Osteoblast (primary cell): Measurements from ENCODE around the gene TSPAN7. TPM values are rescaled to one million over a fixed set of nuclear protein-coding genes. Genes with fewer than 3 reads are reported as not detected.

Experiments
- DNase-seq: peaks from one replicate; pipeline ENCODE4 v3.0.0; 2011; ENCODE audit warnings: low spot score, mixed read lengths; ENCODE audit not compliant: insufficient read length; ENCODE audit errors: missing footprints
- H2AFZ ChIP-seq: 2 replicates; pipeline ENCODE4 v1.6.0; 2011; ENCODE audit warnings: mild to moderate bottlenecking, low read length
- H3K27ac ChIP-seq: 2 replicates; pipeline ENCODE4 v1.5.1; 2011; ENCODE audit warnings: mild to moderate bottlenecking, low read depth, low read length, moderate library complexity
- H3K27me3 ChIP-seq: 2 replicates; pipeline ENCODE4 v1.6.0; 2012; ENCODE audit warnings: mild to moderate bottlenecking, control low read depth, inconsistent platforms, low read length, moderate library complexity; ENCODE audit not compliant: insufficient read depth
- H3K36me3 ChIP-seq: 2 replicates; pipeline ENCODE4 v1.5.1; 2011; ENCODE audit warnings: mild to moderate bottlenecking, low read length, control low read depth, moderate library complexity; ENCODE audit not compliant: insufficient read depth
- H3K4me1 ChIP-seq: 2 replicates; pipeline ENCODE4 v1.5.1; 2011; ENCODE audit warnings: mild to moderate bottlenecking, low read length, control low read depth, moderate library complexity; ENCODE audit not compliant: insufficient read depth
- H3K4me2 ChIP-seq: 2 replicates; pipeline ENCODE4 v1.6.0; 2011; ENCODE audit warnings: mild to moderate bottlenecking, low read length; ENCODE audit not compliant: insufficient read depth
- H3K4me3 ChIP-seq: fragments of 200-600 bp; sonication (generic); 3 replicates; pipeline ENCODE4 v1.5.1; 2012; ENCODE audit warnings: mild to moderate bottlenecking, low read length, inconsistent platforms; ENCODE audit not compliant: insufficient read depth
- H3K79me2 ChIP-seq: 2 replicates; pipeline ENCODE4 v1.6.0; 2012; ENCODE audit warnings: mild to moderate bottlenecking, low read length, control low read depth, inconsistent platforms; ENCODE audit not compliant: insufficient read depth
- H3K9me3 ChIP-seq: 2 replicates; pipeline ENCODE4 v1.5.1; 2011; ENCODE audit warnings: low read depth, low read length, control low read depth
- H4K20me1 ChIP-seq: 2 replicates; pipeline ENCODE4 v1.6.0; 2012; ENCODE audit warnings: mild to moderate bottlenecking, low read length, control low read depth; ENCODE audit not compliant: insufficient read depth
- CTCF ChIP-seq: IDR thresholded peaks from 2 replicates; pipeline ENCODE4 v1.5.1; 2011; ENCODE audit warnings: mild to moderate bottlenecking, low read depth, low read length, moderate library complexity; ENCODE audit errors: extremely low read depth
- total RNA-seq: library from RNA; depleted of rRNA; stranded (reverse); fragments of >200 nt; gene quantifications from 2 replicates; pipeline ENCODE4 v1.2.3, GENCODE V29; 2012

Gene TSPAN7
- total RNA-seq, 1 donor: 0.36 TPM

GRCh38 chrX:38560776-38561125 lies 591 bp upstream of the TSPAN7 start:
- H4K20me1 ChIP-seq: no peaks in the 10 kb centered on the region
- DNase-seq: peak; percentile 21
- H3K4me1 ChIP-seq: peaks cover 3% of the 10 kb centered on the region
- peak overlapping the region; percentile 76 for H3K4me2 ChIP-seq
- H2AFZ ChIP-seq: peak overlapping the region; percentile 65
- no peak overlapping the region for H3K27ac ChIP-seq
- H3K4me3 ChIP-seq: peak overlapping the region; percentile 63
- H3K9me3 ChIP-seq: no peaks in the 10 kb centered on the region
- no peaks in the 10 kb centered on the region for H3K36me3 ChIP-seq
- H3K27me3 ChIP-seq: peaks cover 22% of the 10 kb centered on the region
- no peaks in the 10 kb centered on the region for H3K79me2 ChIP-seq
- no peak for TF ChIP-seq CTCF

- DNase-seq: peak; percentile 73
These were observed 793 bp downstream of the TSPAN7 start for GRCh38 chrX:38561951-38562719.

GRCh38 chrX:38563030-38563429 lies 1.7 kb downstream of the TSPAN7 start:
- H3K4me1 ChIP-seq: peaks cover 3% of the 10 kb centered on the region
- no peaks in the 10 kb centered on the region for H3K9me3 ChIP-seq
- DNase-seq: peak; percentile 22
- no peak overlapping the region for H3K4me2 ChIP-seq
- H4K20me1 ChIP-seq: no peaks in the 10 kb centered on the region
- H3K4me3 ChIP-seq: no peak overlapping the region
- no peaks in the 10 kb centered on the region for H3K36me3 ChIP-seq
- no peak overlapping the region for H3K27ac ChIP-seq
- no peak for TF ChIP-seq CTCF
- H3K27me3 ChIP-seq: peaks cover 22% of the 10 kb centered on the region
- H3K79me2 ChIP-seq: no peaks in the 10 kb centered on the region
- H2AFZ ChIP-seq: peak overlapping the region; percentile 6

More at GRCh38 chrX:38561951-38562719, 793 bp downstream of the TSPAN7 start:
- no peak overlapping the region for H2AFZ ChIP-seq
- no peaks in the 10 kb centered on the region for H3K9me3 ChIP-seq
- no peaks in the 10 kb centered on the region for H4K20me1 ChIP-seq
- peak overlapping the region; percentile 56 for H3K4me3 ChIP-seq
- no peak for TF ChIP-seq CTCF
- H3K27ac ChIP-seq: no peak overlapping the region
- H3K27me3 ChIP-seq: peaks cover 22% of the 10 kb centered on the region
- no peaks in the 10 kb centered on the region for H3K36me3 ChIP-seq
- H3K79me2 ChIP-seq: no peaks in the 10 kb centered on the region
- peak overlapping the region; percentile 62 for H3K4me2 ChIP-seq
- H3K4me1 ChIP-seq: peaks cover 3% of the 10 kb centered on the region

- Histone ChIP-seq H3K27me3 (peaks cover 6% of the 10 kb centered on the region), H3K4me3 (no peak overlapping the region), H3K27ac (no peak overlapping the region), H3K9me3 (no peaks in the 10 kb centered on the region), H4K20me1 (no peaks in the 10 kb centered on the region), H3K4me2 (no peak overlapping the region), H2AFZ (no peak overlapping the region), H3K36me3 (no peaks in the 10 kb centered on the region), H3K4me1 (no peaks in the 10 kb centered on the region), H3K79me2 (no peaks in the 10 kb centered on the region)
- DNase-seq: no peak
- TF ChIP-seq CTCF: no peak
These were observed 9.1 kb downstream of the TSPAN7 start for GRCh38 chrX:38570396-38570795.
